ENCODE results near the gene UMODL1.

DNA sequence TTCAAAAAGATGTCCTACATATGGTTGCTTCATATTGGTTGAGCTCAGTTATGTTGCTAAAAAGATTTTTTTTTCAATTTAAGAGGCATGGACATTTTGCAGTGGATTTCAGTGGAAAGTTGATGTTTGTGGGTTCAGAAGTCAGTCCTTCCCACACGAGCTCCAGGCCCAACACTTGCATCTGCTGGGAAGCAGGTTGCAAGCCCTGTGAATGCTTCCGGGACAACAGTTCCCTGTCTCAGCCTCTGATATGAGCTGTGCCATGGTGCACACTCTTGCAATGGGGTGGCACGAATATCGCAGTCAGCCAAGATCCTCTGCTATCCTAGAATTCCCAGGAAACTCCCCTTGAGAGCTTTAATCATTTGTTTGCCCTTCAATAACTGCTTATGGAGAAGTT is 117.5 kb downstream of the UMODL1 start:
- TF ChIP-seq EZH2 (optimal IDR thresholded peaks at IDR 0.05; ENCODE audit: low read depth, low read length) (no peak), EZH2phosphoT487 (IDR thresholded peaks at IDR 0.05; ENCODE audit: low read length) (no peak)
- TF ChIP-seq, protein P1, sequence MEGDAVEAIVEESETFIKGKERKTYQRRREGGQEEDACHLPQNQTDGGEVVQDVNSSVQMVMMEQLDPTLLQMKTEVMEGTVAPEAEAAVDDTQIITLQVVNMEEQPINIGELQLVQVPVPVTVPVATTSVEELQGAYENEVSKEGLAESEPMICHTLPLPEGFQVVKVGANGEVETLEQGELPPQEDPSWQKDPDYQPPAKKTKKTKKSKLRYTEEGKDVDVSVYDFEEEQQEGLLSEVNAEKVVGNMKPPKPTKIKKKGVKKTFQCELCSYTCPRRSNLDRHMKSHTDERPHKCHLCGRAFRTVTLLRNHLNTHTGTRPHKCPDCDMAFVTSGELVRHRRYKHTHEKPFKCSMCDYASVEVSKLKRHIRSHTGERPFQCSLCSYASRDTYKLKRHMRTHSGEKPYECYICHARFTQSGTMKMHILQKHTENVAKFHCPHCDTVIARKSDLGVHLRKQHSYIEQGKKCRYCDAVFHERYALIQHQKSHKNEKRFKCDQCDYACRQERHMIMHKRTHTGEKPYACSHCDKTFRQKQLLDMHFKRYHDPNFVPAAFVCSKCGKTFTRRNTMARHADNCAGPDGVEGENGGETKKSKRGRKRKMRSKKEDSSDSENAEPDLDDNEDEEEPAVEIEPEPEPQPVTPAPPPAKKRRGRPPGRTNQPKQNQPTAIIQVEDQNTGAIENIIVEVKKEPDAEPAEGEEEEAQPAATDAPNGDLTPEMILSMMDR (IDR thresholded peaks at IDR 0.05; ENCODE audit: low read length): no peak

All from MM.1S (cell line).